Psoas muscle (tissue), 8 donors: Measurements from ENCODE around the gene CHIC1. TPM values are rescaled to one million over a fixed set of nuclear protein-coding genes. Genes with fewer than 3 reads are reported as not detected.

Source experiments
- ATAC-seq, 4 donors: fragments of 200-7000 bp; cut with Tn5 transposase; one replicate each; pipeline ENCODE4 v1.9.1; 2020; ENCODE audit warnings: moderate library complexity in 3 of 4, mild to moderate bottlenecking in 2 of 4
- DNase-seq, 2 donors: peaks; one replicate each; pipeline ENCODE4 v3.0.0-alpha.2; 2020
- H3K27ac ChIP-seq: fragments of 200-600 bp; one replicate; pipeline ENCODE4 v1.8.0; 2022
- H3K27me3 ChIP-seq, 3 donors: fragments of 200-600 bp in 1 of 3; one replicate each; pipeline versions ENCODE4 v1.6.1 to v1.8.0; 2013 to 2022; ENCODE audit warnings: low read length in 2 of 3, mild to moderate bottlenecking in 2 of 3, moderate library complexity in 1 of 3; ENCODE audit not compliant: insufficient read depth in 3 of 3
- H3K36me3 ChIP-seq, 2 donors: fragments of 200-600 bp in 1 of 2; one replicate each; pipeline versions ENCODE4 v1.6.1 to v1.8.0; 2013 to 2022; ENCODE audit warnings: low read depth in 1 of 2, mild to moderate bottlenecking in 1 of 2, moderate library complexity in 1 of 2; ENCODE audit not compliant: insufficient read depth in 1 of 2
- H3K4me1 ChIP-seq: fragments of 200-600 bp; one replicate; pipeline ENCODE4 v1.8.0; 2022
- H3K4me3 ChIP-seq: fragments of 200-600 bp; one replicate; pipeline ENCODE4 v1.8.0; 2022; ENCODE audit warnings: mild to moderate bottlenecking
- H3K9me3 ChIP-seq: fragments of 200-600 bp; one replicate; pipeline ENCODE4 v1.8.0; 2022
- WGBS, 3 donors: extraction: QIAGEN DNeasy Blood & Tissue Kit; methylation state at CpG; one replicate each; pipeline versions ENCODE4 v1.1.6 to v1.1.7; 2013; 5-methylcytosine and 5-hydroxymethylcytosine counted together
- intact Hi-C, 2 donors: fragments of 100-400 bp; cut with DNase I; formaldehyde crosslinking; loops; one replicate each; pipeline versions ENCODE4 v1.11.0 to v1.14.2; 2022
- polyA plus RNA-seq, 3 donors: library from polyadenylated mRNA; stranded (reverse); fragments of 200-250 nt; gene quantifications; one replicate each; pipeline ENCODE4 v1.2.3, GENCODE V29; 2013
- total RNA-seq, 4 donors: library from RNA; stranded (reverse); fragmentation: NEBNext Ultra II Directional in 2 of 4; extraction: Animal tissue kit (Norgen Biotek cat#: 25700) in 2 of 4; gene quantifications; one replicate each; pipeline versions ENCODE4 v1.2.1 to v1.2.4, GENCODE V29; 2021 to 2023
- TF ChIP-seq, protein P1 (sequence below): fragments of 200-600 bp; IDR thresholded peaks from one replicate; pipeline ENCODE4 v1.8.0; 2022; ENCODE audit warnings: antibody characterized with exemption
- donor health status: healthy with polysubstance abuse.
- donor health status: DM: no; HTN: no; CAD: no; lungs with moderate emphysema.
- donor health status: Bipolar disorder and iron deficiency.
- donor health status: healthy.
- donor health status: DM: yes; HTN: yes; CAD: no.
- donor health status: DM: no; HTN: no; CAD: no.
- donor health status: DM: no; HTN: no; CAD: no.
- donor health status: DM: yes; HTN: yes; CAD: no.

Gene CHIC1
- total and polyA plus RNA-seq, 7 donors, result 0.70 to 6.8 (median 1.9) TPM

DNA sequence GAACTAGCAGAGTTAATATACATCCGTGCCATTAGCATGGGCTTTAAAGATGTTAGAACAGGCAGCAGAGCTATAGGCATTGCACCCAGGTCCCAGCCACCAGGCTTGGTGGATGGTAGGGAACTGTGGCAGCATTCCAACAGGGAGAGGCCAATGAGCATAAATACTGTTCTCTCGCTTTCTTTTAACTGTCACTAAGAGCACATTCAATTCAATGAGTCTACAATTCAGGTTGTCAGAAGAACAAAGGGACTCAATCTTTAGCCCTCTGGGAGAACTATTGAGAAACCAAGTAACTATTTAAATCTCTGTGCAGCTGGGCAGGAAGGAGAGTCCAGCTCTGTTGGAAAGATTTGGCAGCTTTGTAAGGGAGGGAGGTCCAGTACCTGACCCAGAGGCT lies 165.6 kb downstream of the CHIC1 start:
- TF ChIP-seq, protein P1, sequence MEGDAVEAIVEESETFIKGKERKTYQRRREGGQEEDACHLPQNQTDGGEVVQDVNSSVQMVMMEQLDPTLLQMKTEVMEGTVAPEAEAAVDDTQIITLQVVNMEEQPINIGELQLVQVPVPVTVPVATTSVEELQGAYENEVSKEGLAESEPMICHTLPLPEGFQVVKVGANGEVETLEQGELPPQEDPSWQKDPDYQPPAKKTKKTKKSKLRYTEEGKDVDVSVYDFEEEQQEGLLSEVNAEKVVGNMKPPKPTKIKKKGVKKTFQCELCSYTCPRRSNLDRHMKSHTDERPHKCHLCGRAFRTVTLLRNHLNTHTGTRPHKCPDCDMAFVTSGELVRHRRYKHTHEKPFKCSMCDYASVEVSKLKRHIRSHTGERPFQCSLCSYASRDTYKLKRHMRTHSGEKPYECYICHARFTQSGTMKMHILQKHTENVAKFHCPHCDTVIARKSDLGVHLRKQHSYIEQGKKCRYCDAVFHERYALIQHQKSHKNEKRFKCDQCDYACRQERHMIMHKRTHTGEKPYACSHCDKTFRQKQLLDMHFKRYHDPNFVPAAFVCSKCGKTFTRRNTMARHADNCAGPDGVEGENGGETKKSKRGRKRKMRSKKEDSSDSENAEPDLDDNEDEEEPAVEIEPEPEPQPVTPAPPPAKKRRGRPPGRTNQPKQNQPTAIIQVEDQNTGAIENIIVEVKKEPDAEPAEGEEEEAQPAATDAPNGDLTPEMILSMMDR, result no peak
- no peaks in the 10 kb centered on the region for H3K36me3 ChIP-seq
- 52 to 72% (median 53%) methylated on average over 2 of the region's 2 CpGs for WGBS, 3 donors
- DNase-seq (no peak), ATAC-seq (no peak)
- no peaks in the 10 kb centered on the region for H3K27me3 ChIP-seq
- no peaks in the 10 kb centered on the region for H3K4me1 ChIP-seq
- H3K27ac ChIP-seq, result no peak overlapping the region
- no peak overlapping the region for H3K4me3 ChIP-seq
- intact Hi-C loops, result no loop called here
- H3K9me3 ChIP-seq, result no peaks in the 10 kb centered on the region

Other genes with a start within 250 kb of the CHIC1 start
- not detected for gene CDX4, start 116.1 kb upstream of the CHIC1 start, total RNA-seq
- not detected for gene CDX4, start 116.1 kb upstream of the CHIC1 start, polyA plus RNA-seq